Uterus (tissue), 2 donors: ENCODE results near the gene RTF2.

Source experiments
- CTCF ChIP-seq, 4 experiments: fragments of 200-600 bp in 2 of 4; fragments of 450-650 bp in 2 of 4; sonication (generic) in 2 of 4; IDR thresholded peaks; one replicate each; pipeline ENCODE4 v1.5.1; 2016 to 2019; ENCODE audit warnings: antibody characterized with exemption in 4 of 4, mild to moderate bottlenecking in 2 of 4, moderate library complexity in 1 of 4
- POLR2A ChIP-seq, 2 donors: fragments of 450-650 bp; IDR thresholded peaks; one replicate each; pipeline ENCODE4 v1.6.1; 2016; ENCODE audit warnings: antibody characterized with exemption in 2 of 2, mild to moderate bottlenecking in 1 of 2, moderate library complexity in 1 of 2

- TF ChIP-seq CTCF (IDR thresholded peaks at IDR 0.05) (no peak), POLR2A (IDR thresholded peaks at IDR 0.05) (no peak)
Measured at GRCh38 chr20:56423211-56423610, 45.2 kb upstream of the RTF2 start.
